Measurements from ENCODE around the gene ST6GALNAC1.

ST6GALNAC1 gene

GRCh38 chr17:76646712-76647111, 3.2 kb upstream of the ST6GALNAC1 start:
- no peak overlapping the region for H3K9ac ChIP-seq (ENCODE audit: low read length)
- H2BK12ac ChIP-seq (ENCODE audit: low read length in 2 of 2) = no peak overlapping the region
- H3K4me1 ChIP-seq (ENCODE audit: control insufficient read depth, insufficient read depth, low read depth, low read length) = peaks cover 5% of the 10 kb centered on the region
- no peak overlapping the region for H3K4me3 ChIP-seq (ENCODE audit: insufficient read depth in 1 of 2, low read depth in 1 of 2, low read length in 2 of 2)
- no peak overlapping the region for H2BK5ac ChIP-seq (ENCODE audit: low read depth, low read length, poor library complexity, severe bottlenecking)
- H3K27ac ChIP-seq (ENCODE audit: low read length, poor library complexity, severe bottlenecking) = no peak overlapping the region
- no peaks in the 10 kb centered on the region for H3K36me3 ChIP-seq (ENCODE audit: control insufficient read depth in 1 of 2, insufficient read depth in 2 of 2, low read depth in 1 of 2, low read length in 2 of 2)
- H3K27me3 ChIP-seq (ENCODE audit: control insufficient read depth in 1 of 2, insufficient read depth in 1 of 2, low read length in 2 of 2) = peaks cover 9 to 37% of the 10 kb centered on the region in 2 experiments
- no peak overlapping the region for H4K8ac ChIP-seq (ENCODE audit: low read length)
- H3K79me1 ChIP-seq (replicated peaks; ENCODE audit: low read length, poor library complexity, severe bottlenecking) = no peaks in the 10 kb centered on the region
- H3K4me2 ChIP-seq (ENCODE audit: low read length, poor library complexity, severe bottlenecking) = no peak overlapping the region
- no peak for DNase-seq
- H2AFZ ChIP-seq (ENCODE audit: low read depth, low read length) = no peak overlapping the region
- H4K91ac ChIP-seq (ENCODE audit: low read length) = no peak overlapping the region
- no peak overlapping the region for H2AK5ac ChIP-seq (ENCODE audit: low read length, severe bottlenecking)
- no CpG with 5 or more reads among the region's 1 CpG for WGBS
- no peak overlapping the region for H3K14ac ChIP-seq (ENCODE audit: low read length in 2 of 2)
- no peak overlapping the region for H2BK120ac ChIP-seq (ENCODE audit: low read depth, low read length)
- H3K23ac ChIP-seq (ENCODE audit: low read length in 2 of 2) = no peak overlapping the region
- H2BK15ac ChIP-seq (ENCODE audit: low read depth, poor library complexity, severe bottlenecking) = no peak overlapping the region
- no peak overlapping the region for H3K4ac ChIP-seq (ENCODE audit: low read depth in 1 of 2, low read length in 2 of 2)
- H3K18ac ChIP-seq (ENCODE audit: low read depth in 1 of 2, low read length in 2 of 2) = no peak overlapping the region
- H3K9me3 ChIP-seq (ENCODE audit: control insufficient read depth, low read length) = peaks cover 13% of the 10 kb centered on the region

DNA sequence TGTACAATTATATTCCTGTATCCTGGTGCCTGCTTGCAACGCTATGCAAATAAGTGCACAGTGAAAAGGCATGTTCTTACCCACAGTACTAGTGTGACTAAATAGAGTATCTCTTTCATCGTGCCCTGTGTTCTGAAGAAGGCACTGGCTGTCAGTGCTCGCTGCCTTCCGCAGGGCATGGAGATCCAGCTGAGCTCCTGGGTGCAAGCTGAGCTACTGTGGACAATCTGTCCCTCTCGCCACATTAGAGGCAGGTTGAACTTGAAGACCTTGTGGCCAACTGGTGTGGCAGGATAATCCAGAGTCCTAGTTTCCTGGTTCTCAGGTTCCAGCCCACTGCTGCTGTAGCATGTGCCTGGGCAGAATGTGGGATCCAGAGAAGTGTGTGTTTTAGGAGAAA, 1.9 kb upstream of the ST6GALNAC1 start:
- no peak overlapping the region for H3K27ac ChIP-seq (ENCODE audit: low read length, poor library complexity, severe bottlenecking)
- no peak overlapping the region for H2BK120ac ChIP-seq (ENCODE audit: low read depth, low read length)
- no peak overlapping the region for H4K91ac ChIP-seq (ENCODE audit: low read length)
- H3K27me3 ChIP-seq (ENCODE audit: control insufficient read depth in 1 of 2, insufficient read depth in 1 of 2, low read length in 2 of 2) = peaks cover 9 to 40% of the 10 kb centered on the region in 2 experiments
- no peaks in the 10 kb centered on the region for H3K36me3 ChIP-seq (ENCODE audit: control insufficient read depth in 1 of 2, insufficient read depth in 2 of 2, low read depth in 1 of 2, low read length in 2 of 2)
- H3K4me1 ChIP-seq (ENCODE audit: control insufficient read depth, insufficient read depth, low read depth, low read length) = peaks cover 5% of the 10 kb centered on the region
- no peak overlapping the region for H3K4ac ChIP-seq (ENCODE audit: low read depth in 1 of 2, low read length in 2 of 2)
- no peak overlapping the region for H3K4me3 ChIP-seq (ENCODE audit: insufficient read depth in 1 of 2, low read depth in 1 of 2, low read length in 2 of 2)
- 93% methylated on average over 5 of the region's 5 CpGs for WGBS
- H3K9ac ChIP-seq (ENCODE audit: low read length) = no peak overlapping the region
- no peak for DNase-seq
- H3K79me1 ChIP-seq (replicated peaks; ENCODE audit: low read length, poor library complexity, severe bottlenecking) = no peaks in the 10 kb centered on the region
- H3K14ac ChIP-seq (ENCODE audit: low read length in 2 of 2) = no peak overlapping the region
- no peak overlapping the region for H4K8ac ChIP-seq (ENCODE audit: low read length)
- peaks cover 11% of the 10 kb centered on the region for H3K9me3 ChIP-seq (ENCODE audit: control insufficient read depth, low read length)
- H2BK15ac ChIP-seq (ENCODE audit: low read depth, poor library complexity, severe bottlenecking) = no peak overlapping the region
- no peak overlapping the region for H2AK5ac ChIP-seq (ENCODE audit: low read length, severe bottlenecking)
- no peak overlapping the region for H3K23ac ChIP-seq (ENCODE audit: low read length in 2 of 2)
- H2BK12ac ChIP-seq (ENCODE audit: low read length in 2 of 2) = no peak overlapping the region
- no peak overlapping the region for H2BK5ac ChIP-seq (ENCODE audit: low read depth, low read length, poor library complexity, severe bottlenecking)
- H3K4me2 ChIP-seq (ENCODE audit: low read length, poor library complexity, severe bottlenecking) = no peak overlapping the region
- no peak overlapping the region for H2AFZ ChIP-seq (ENCODE audit: low read depth, low read length)
- no peak overlapping the region for H3K18ac ChIP-seq (ENCODE audit: low read depth in 1 of 2, low read length in 2 of 2)

GRCh38 chr17:76644995-76645394, 1.4 kb upstream of the ST6GALNAC1 start:
- no peaks in the 10 kb centered on the region for H3K36me3 ChIP-seq (ENCODE audit: control insufficient read depth in 1 of 2, insufficient read depth in 2 of 2, low read depth in 1 of 2, low read length in 2 of 2)
- WGBS = 87% methylated on average over 8 of the region's 8 CpGs

GRCh38 chr17:76642994-76643393, 563 bp downstream of the ST6GALNAC1 start:
- Histone ChIP-seq H3K27ac (ENCODE audit: low read length, poor library complexity, severe bottlenecking) (no peak overlapping the region), H3K14ac (ENCODE audit: low read length in 2 of 2) (no peak overlapping the region), H3K9me3 (ENCODE audit: control insufficient read depth, low read length) (peaks cover 11% of the 10 kb centered on the region), H2BK15ac (ENCODE audit: low read depth, poor library complexity, severe bottlenecking) (no peak overlapping the region), H3K27me3 (ENCODE audit: control insufficient read depth in 1 of 2, insufficient read depth in 1 of 2, low read length in 2 of 2) (peaks cover 3 to 34% of the 10 kb centered on the region in 2 experiments), H3K4me1 (ENCODE audit: control insufficient read depth, insufficient read depth, low read depth, low read length) (peaks cover 5% of the 10 kb centered on the region), H3K9ac (ENCODE audit: low read length) (no peak overlapping the region), H3K4ac (ENCODE audit: low read depth in 1 of 2, low read length in 2 of 2) (no peak overlapping the region), H3K23ac (ENCODE audit: low read length in 2 of 2) (no peak overlapping the region), H3K18ac (ENCODE audit: low read depth in 1 of 2, low read length in 2 of 2) (no peak overlapping the region), H2AK5ac (ENCODE audit: low read length, severe bottlenecking) (no peak overlapping the region), H2BK12ac (ENCODE audit: low read length in 2 of 2) (peak overlapping the region in 1 of 2 experiments; percentile 28), H3K4me3 (ENCODE audit: insufficient read depth in 1 of 2, low read depth in 1 of 2, low read length in 2 of 2) (no peak overlapping the region), H2AFZ (ENCODE audit: low read depth, low read length) (no peak overlapping the region), H4K91ac (ENCODE audit: low read length) (no peak overlapping the region), H2BK120ac (ENCODE audit: low read depth, low read length) (no peak overlapping the region), H4K8ac (ENCODE audit: low read length) (no peak overlapping the region), H3K79me1 (replicated peaks; ENCODE audit: low read length, poor library complexity, severe bottlenecking) (no peaks in the 10 kb centered on the region), H3K36me3 (ENCODE audit: control insufficient read depth in 1 of 2, insufficient read depth in 2 of 2, low read depth in 1 of 2, low read length in 2 of 2) (no peaks in the 10 kb centered on the region), H2BK5ac (ENCODE audit: low read depth, low read length, poor library complexity, severe bottlenecking) (no peak overlapping the region), H3K4me2 (ENCODE audit: low read length, poor library complexity, severe bottlenecking) (no peak overlapping the region)
- 89% methylated on average over 6 of the region's 6 CpGs for WGBS
- no peak for DNase-seq

More at GRCh38 chr17:76644995-76645394, 1.4 kb upstream of the ST6GALNAC1 start:
- Histone ChIP-seq H3K4me1 (ENCODE audit: control insufficient read depth, insufficient read depth, low read depth, low read length) (peaks cover 5% of the 10 kb centered on the region), H3K4me3 (ENCODE audit: insufficient read depth in 1 of 2, low read depth in 1 of 2, low read length in 2 of 2) (no peak overlapping the region), H2BK5ac (ENCODE audit: low read depth, low read length, poor library complexity, severe bottlenecking) (no peak overlapping the region), H3K14ac (ENCODE audit: low read length in 2 of 2) (no peak overlapping the region), H2AFZ (ENCODE audit: low read depth, low read length) (no peak overlapping the region), H2BK120ac (ENCODE audit: low read depth, low read length) (no peak overlapping the region), H3K9ac (ENCODE audit: low read length) (no peak overlapping the region), H3K79me1 (replicated peaks; ENCODE audit: low read length, poor library complexity, severe bottlenecking) (no peaks in the 10 kb centered on the region), H3K27ac (ENCODE audit: low read length, poor library complexity, severe bottlenecking) (no peak overlapping the region), H2AK5ac (ENCODE audit: low read length, severe bottlenecking) (no peak overlapping the region), H3K27me3 (ENCODE audit: control insufficient read depth in 1 of 2, insufficient read depth in 1 of 2, low read length in 2 of 2) (peaks cover 9 to 40% of the 10 kb centered on the region in 2 experiments), H4K91ac (ENCODE audit: low read length) (no peak overlapping the region), H3K4ac (ENCODE audit: low read depth in 1 of 2, low read length in 2 of 2) (no peak overlapping the region), H3K4me2 (ENCODE audit: low read length, poor library complexity, severe bottlenecking) (no peak overlapping the region), H2BK12ac (ENCODE audit: low read length in 2 of 2) (no peak overlapping the region), H2BK15ac (ENCODE audit: low read depth, poor library complexity, severe bottlenecking) (no peak overlapping the region), H3K18ac (ENCODE audit: low read depth in 1 of 2, low read length in 2 of 2) (no peak overlapping the region), H4K8ac (ENCODE audit: low read length) (no peak overlapping the region), H3K9me3 (ENCODE audit: control insufficient read depth, low read length) (peaks cover 11% of the 10 kb centered on the region), H3K23ac (ENCODE audit: low read length in 2 of 2) (no peak overlapping the region)
- no peak for DNase-seq

All from mesenchymal stem cell (in vitro differentiated cells and primary cell).